ENCODE results near the gene ATP8A2.
A peak's percentile ranks its signal among the peaks of the same experiment; 100 is the strongest.

ATP8A2 gene

GRCh38 chr13:26022538-26023292 is 650.9 kb downstream of the ATP8A2 start:
- DNase-seq, result no peak

GRCh38 chr13:26024558-26024957 is 652.8 kb downstream of the ATP8A2 start:
- no peak for DNase-seq

- DNase-seq, result no peak
These were observed 653.4 kb downstream of the ATP8A2 start for GRCh38 chr13:26025196-26025595.

- DNase-seq, result no peak
These were observed 654.0 kb downstream of the ATP8A2 start for GRCh38 chr13:26025771-26026170.

GRCh38 chr13:26026211-26026610 is 654.4 kb downstream of the ATP8A2 start:
- DNase-seq, result no peak

- DNase-seq, result no peak
These were observed 657.9 kb downstream of the ATP8A2 start for GRCh38 chr13:26029581-26030136.

GRCh38 chr13:26030331-26030730 is 658.6 kb downstream of the ATP8A2 start:
- no peak for DNase-seq

- DNase-seq, result no peak
These were observed 662.2 kb downstream of the ATP8A2 start for GRCh38 chr13:26034018-26034417.

GRCh38 chr13:26036383-26036782 is 664.6 kb downstream of the ATP8A2 start:
- no peak for DNase-seq

- DNase-seq, result peak; percentile 42
These were observed 665.5 kb downstream of the ATP8A2 start for GRCh38 chr13:26037302-26037701.

- no peak for DNase-seq
These were observed 667.2 kb downstream of the ATP8A2 start for GRCh38 chr13:26038931-26039475.

GRCh38 chr13:26041444-26041843 is 669.7 kb downstream of the ATP8A2 start:
- DNase-seq, result no peak

- DNase-seq, result no peak
These were observed 671.0 kb downstream of the ATP8A2 start for GRCh38 chr13:26042785-26043184.

- DNase-seq, result no peak
These were observed 673.4 kb downstream of the ATP8A2 start for GRCh38 chr13:26045142-26045541.

- DNase-seq, result no peak
These were observed 674.9 kb downstream of the ATP8A2 start for GRCh38 chr13:26046639-26047038.

GRCh38 chr13:26047040-26047439 is 675.3 kb downstream of the ATP8A2 start:
- no peak for DNase-seq

- no peak for DNase-seq
These were observed 677.0 kb downstream of the ATP8A2 start for GRCh38 chr13:26048741-26049140.

- DNase-seq, result peak; percentile 29
These were observed 678.9 kb downstream of the ATP8A2 start for GRCh38 chr13:26050568-26051230.

- DNase-seq, result peak; percentile 10
These were observed 679.5 kb downstream of the ATP8A2 start for GRCh38 chr13:26051231-26051656.

- DNase-seq, result peak; percentile 45
These were observed 680.0 kb downstream of the ATP8A2 start, which contains the start of gene SHISA2 for GRCh38 chr13:26051657-26052311. Gene SHISA2, minus strand, starts transcription at chr13:26052016. Its CDS starts 1,041 bp downstream, at chr13:26050975.

- no peak for DNase-seq
These were observed 680.6 kb downstream of the ATP8A2 start for GRCh38 chr13:26052337-26052736.

GRCh38 chr13:26053418-26053980 is 681.7 kb downstream of the ATP8A2 start:
- no peak for DNase-seq

- DNase-seq, result no peak
These were observed 683.1 kb downstream of the ATP8A2 start for GRCh38 chr13:26054896-26055295.

Data from stimulated activated CD4-positive, alpha-beta T cell treated with anti-CD3 and anti-CD28 coated beads, Interleukin-15, amount 100 ng/mL, for 24 hours (primary cell).